Measurements from ENCODE around the gene FUCA1.

- TF ChIP-seq POLR2AphosphoS5 (IDR thresholded peaks at IDR 0.05) (no peak), EP300 (IDR thresholded peaks at IDR 0.05) (no peak)
- TF ChIP-seq, protein P1, sequence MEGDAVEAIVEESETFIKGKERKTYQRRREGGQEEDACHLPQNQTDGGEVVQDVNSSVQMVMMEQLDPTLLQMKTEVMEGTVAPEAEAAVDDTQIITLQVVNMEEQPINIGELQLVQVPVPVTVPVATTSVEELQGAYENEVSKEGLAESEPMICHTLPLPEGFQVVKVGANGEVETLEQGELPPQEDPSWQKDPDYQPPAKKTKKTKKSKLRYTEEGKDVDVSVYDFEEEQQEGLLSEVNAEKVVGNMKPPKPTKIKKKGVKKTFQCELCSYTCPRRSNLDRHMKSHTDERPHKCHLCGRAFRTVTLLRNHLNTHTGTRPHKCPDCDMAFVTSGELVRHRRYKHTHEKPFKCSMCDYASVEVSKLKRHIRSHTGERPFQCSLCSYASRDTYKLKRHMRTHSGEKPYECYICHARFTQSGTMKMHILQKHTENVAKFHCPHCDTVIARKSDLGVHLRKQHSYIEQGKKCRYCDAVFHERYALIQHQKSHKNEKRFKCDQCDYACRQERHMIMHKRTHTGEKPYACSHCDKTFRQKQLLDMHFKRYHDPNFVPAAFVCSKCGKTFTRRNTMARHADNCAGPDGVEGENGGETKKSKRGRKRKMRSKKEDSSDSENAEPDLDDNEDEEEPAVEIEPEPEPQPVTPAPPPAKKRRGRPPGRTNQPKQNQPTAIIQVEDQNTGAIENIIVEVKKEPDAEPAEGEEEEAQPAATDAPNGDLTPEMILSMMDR (IDR thresholded peaks at IDR 0.05), result no peak
These were observed 51.7 kb downstream of the FUCA1 start for GRCh38 chr1:23816361-23816760.

All from gastroesophageal sphincter (tissue), 3 donors.